ENCODE results near the gene ERF. TPM values are rescaled to one million over a fixed set of nuclear protein-coding genes. Genes with fewer than 3 reads are reported as not detected.

Gene ERF
- total RNA-seq, 2 experiments from 2014 or later, result 65.5 to 66.4 TPM

- H3K36me3 Mint-ChIP-seq (ENCODE audit: low read depth), result peaks cover 17% of the 10 kb centered on the region
- ATAC-seq, result peak; percentile 20
- H3K9me3 Mint-ChIP-seq (ENCODE audit: low read depth), result no peaks in the 10 kb centered on the region
- DNase-seq, result peak; percentile 83
- CTCF ChIA-PET, result interaction anchor here (1.0 kb wide), 1 partner anchor 9 kb away, joined by 3 read pairs; no protein-coding TSS in a partner anchor
- POLR2A ChIA-PET, result no interaction called here
- peaks cover 25% of the 10 kb centered on the region for H3K4me1 Mint-ChIP-seq
- intact Hi-C loops (cut with DNase I, micrococcal nuclease), result loop anchor here (1.0 kb wide), 3 partner anchors 9 to 120 kb away; partner anchors contain the start of gene DEDD2 (in 1 of the 2)
- H3K4me3 Mint-ChIP-seq, result peak overlapping the region; percentile 89
- H3K27ac Mint-ChIP-seq, result peak overlapping the region; percentile 95
- H3K27me3 Mint-ChIP-seq, result peaks cover 3% of the 10 kb centered on the region
Observed at GRCh38 chr19:42253245-42254088, 1.5 kb downstream of the ERF start.

DNA sequence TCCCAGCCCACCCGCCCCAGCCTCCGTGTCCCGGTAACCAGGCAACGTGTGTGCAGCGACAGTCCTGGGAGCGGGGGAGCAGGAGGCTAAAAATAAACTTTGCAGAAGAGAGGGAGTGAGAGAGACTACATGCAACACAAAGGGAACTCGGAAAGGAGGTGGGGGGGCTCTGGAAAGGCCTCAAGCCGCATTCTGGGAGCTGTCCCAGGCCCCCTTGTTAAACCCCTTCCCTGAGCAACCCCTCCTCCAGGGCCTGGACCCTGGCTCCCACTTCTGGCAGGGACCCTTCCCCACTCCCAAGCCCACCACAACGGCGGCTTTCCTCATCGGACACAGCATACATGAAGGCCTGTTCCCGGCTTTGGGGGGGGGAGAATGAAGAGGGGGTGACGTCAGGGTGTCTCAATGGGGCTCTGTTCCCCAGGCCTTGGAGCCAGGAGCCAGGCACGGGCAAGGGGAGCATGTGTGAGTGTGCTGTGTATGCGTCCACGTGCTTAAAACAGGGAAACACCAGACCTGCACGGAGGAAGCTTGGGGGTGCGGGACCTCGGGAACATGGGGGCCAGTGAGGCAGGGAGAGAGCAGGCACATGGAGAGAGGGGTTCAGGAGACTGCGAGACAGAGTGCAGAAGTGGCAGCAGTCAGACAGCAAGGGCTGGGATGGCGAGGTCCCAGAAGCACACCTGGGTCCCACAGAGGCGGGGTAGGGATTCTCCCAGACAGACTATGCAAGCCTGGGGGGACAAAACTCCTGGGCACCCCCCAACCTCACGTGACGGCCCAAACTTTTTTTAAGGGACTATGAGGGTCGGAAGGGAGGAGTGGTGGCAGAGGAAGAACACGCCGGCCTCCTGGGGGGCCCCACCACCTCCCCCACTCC, 2.3 kb downstream of the ERF start:
- DNase-seq (peak; percentile 47), ATAC-seq (no peak)
- Mint-ChIP-seq H3K27me3 (peaks cover 3% of the 10 kb centered on the region), H3K36me3 (ENCODE audit: low read depth) (peaks cover 17% of the 10 kb centered on the region), H3K4me1 (peaks cover 25% of the 10 kb centered on the region), H3K9me3 (ENCODE audit: low read depth) (no peaks in the 10 kb centered on the region), H3K4me3 (peak overlapping the region; percentile 89), H3K27ac (peak overlapping the region; percentile 95)
- intact Hi-C loops (cut with DNase I, micrococcal nuclease), result no loop called here
- POLR2A ChIA-PET, result no interaction called here
- CTCF ChIA-PET, result interaction anchor here (1.0 to 1.1 kb wide), 2 partner anchors 8 to 10 kb away, joined by 3 read pairs; partner anchors contain the start of gene GSK3A

- Mint-ChIP-seq H3K36me3 (ENCODE audit: low read depth) (peaks cover 17% of the 10 kb centered on the region), H3K4me1 (peaks cover 29% of the 10 kb centered on the region), H3K9me3 (ENCODE audit: low read depth) (no peaks in the 10 kb centered on the region), H3K27me3 (peaks cover 3% of the 10 kb centered on the region), H3K27ac (peak overlapping the region; percentile 74), H3K4me3 (peak overlapping the region; percentile 89)
- no peak for ATAC-seq
- POLR2A ChIA-PET, result interaction anchor here (1.2 kb wide), 2 partner anchors 9 to 37 kb away, joined by 3 to 4 read pairs; partner anchors contain the start of gene GSK3A
- intact Hi-C loops (cut with DNase I, micrococcal nuclease), result no loop called here
- no peak for DNase-seq
- CTCF ChIA-PET, result interaction anchor here (0.5 to 1.9 kb wide), 6 partner anchors 9 to 628 kb away, joined by 3 to 7 read pairs (median 3); partner anchors contain the start of gene GSK3A
Observed at GRCh38 chr19:42251572-42252358, 3.2 kb downstream of the ERF start.

DNA sequence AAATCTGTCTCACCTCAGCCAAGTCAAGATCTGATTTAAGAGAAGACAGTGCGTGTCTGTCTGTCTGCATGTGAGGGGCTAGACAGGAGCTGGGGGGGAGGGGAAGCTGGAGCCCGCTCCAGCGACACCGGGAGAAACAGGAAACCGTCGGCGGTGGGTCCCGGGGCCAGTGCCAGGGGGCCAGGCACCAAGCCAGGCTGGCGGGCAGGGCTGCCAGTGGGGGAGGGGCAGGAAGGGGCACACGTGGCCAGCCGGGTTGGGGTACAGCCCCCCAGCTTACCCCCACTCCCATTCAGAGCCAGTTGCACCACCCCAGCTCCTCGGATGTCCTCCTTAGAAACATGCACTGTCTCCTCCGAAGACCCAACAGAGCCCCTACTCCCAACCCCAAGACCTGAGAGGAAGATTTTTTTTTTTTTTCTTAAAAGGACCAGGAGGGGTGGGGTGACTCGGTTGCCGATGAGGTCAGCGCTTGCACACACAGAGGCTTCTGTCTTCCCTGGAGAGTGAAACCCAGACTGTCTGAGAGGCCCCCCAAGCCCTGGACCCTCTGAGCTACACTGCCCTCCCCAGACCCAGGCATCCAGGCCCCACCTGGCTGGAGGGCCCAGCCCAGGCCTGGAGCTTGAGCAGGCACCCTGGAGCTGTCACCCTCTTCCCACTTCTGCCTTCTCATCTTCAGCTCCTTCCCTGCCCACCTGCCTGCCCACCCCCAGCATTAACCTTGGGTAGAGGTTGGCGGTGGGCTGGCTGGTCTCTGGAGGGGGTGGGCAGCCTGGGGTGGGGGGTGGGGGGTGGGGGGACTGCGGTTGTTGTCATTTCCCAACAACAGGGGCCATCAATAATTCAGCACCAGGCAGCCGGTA, 4.0 kb downstream of the ERF start:
- DNase-seq (peak; percentile 62), ATAC-seq (peak; percentile 16)
- POLR2A ChIA-PET, result interaction anchor here (0.6 to 1.2 kb wide), 4 partner anchors 8 to 142 kb away, joined by 3 to 4 read pairs (median 3); partner anchors contain the start of gene GSK3A
- peak overlapping the region; percentile 89 for H3K4me3 Mint-ChIP-seq
- H3K27me3 Mint-ChIP-seq, result no peaks in the 10 kb centered on the region
- intact Hi-C loops (cut with DNase I, micrococcal nuclease), result no loop called here
- peak overlapping the region; percentile 74 for H3K27ac Mint-ChIP-seq
- H3K9me3 Mint-ChIP-seq (ENCODE audit: low read depth), result no peaks in the 10 kb centered on the region
- peaks cover 17% of the 10 kb centered on the region for H3K36me3 Mint-ChIP-seq (ENCODE audit: low read depth)
- peaks cover 36% of the 10 kb centered on the region for H3K4me1 Mint-ChIP-seq
- CTCF ChIA-PET, result interaction anchor here (0.5 to 1.9 kb wide), 5 partner anchors 13 to 118 kb away, joined by 3 to 7 read pairs (median 5); no protein-coding TSS in a partner anchor

- ATAC-seq (no peak), DNase-seq (no peak)
- H3K27me3 Mint-ChIP-seq, result no peaks in the 10 kb centered on the region
- ChIA-PET POLR2A (interaction anchor here (0.6 to 1.2 kb wide), 2 partner anchors 38 to 142 kb away, joined by 3 read pairs; no protein-coding TSS in a partner anchor), CTCF (interaction anchor here (1.3 to 1.9 kb wide), 3 partner anchors 20 to 47 kb away, joined by 5 to 7 read pairs (median 5); no protein-coding TSS in a partner anchor)
- peak overlapping the region; percentile 72 for H3K27ac Mint-ChIP-seq
- no peaks in the 10 kb centered on the region for H3K9me3 Mint-ChIP-seq (ENCODE audit: low read depth)
- intact Hi-C loops (cut with DNase I, micrococcal nuclease), result no loop called here
- no peak overlapping the region for H3K4me3 Mint-ChIP-seq
- peaks cover 38% of the 10 kb centered on the region for H3K4me1 Mint-ChIP-seq
- H3K36me3 Mint-ChIP-seq (ENCODE audit: low read depth), result peaks cover 17% of the 10 kb centered on the region
Observed at GRCh38 chr19:42250183-42250665, 4.7 kb downstream of the ERF start.

DNA sequence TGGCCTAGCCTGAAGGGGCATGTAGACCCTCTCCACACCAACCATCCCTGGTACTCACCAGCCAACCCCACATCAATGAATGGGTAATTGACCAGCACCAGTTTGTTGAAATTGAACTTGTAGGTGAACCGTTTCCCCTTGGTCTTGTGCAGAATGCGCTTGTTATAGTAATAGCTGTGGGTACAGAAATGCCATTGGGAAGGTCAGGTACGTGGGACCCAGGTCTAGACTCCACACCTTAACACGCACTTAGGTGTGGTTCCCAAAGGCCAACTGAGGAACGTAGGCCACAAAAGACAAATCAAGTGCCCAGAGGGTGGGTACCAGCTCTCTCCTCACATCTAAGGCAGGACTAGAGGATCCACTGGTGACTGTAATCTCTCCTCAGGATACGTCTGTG, 5.2 kb downstream of the ERF start:
- peaks cover 17% of the 10 kb centered on the region for H3K36me3 Mint-ChIP-seq (ENCODE audit: low read depth)
- CTCF ChIA-PET, result interaction anchor here (1.7 to 1.9 kb wide), 2 partner anchors 30 to 47 kb away, joined by 5 to 7 read pairs; no protein-coding TSS in a partner anchor
- ATAC-seq, result no peak
- peaks cover 43% of the 10 kb centered on the region for H3K4me1 Mint-ChIP-seq
- H3K9me3 Mint-ChIP-seq (ENCODE audit: low read depth), result no peaks in the 10 kb centered on the region
- POLR2A ChIA-PET, result no interaction called here
- H3K27me3 Mint-ChIP-seq, result no peaks in the 10 kb centered on the region
- H3K27ac Mint-ChIP-seq, result no peak overlapping the region
- intact Hi-C loops (cut with DNase I, micrococcal nuclease), result no loop called here
- H3K4me3 Mint-ChIP-seq, result no peak overlapping the region
- no peak for DNase-seq

GRCh38 chr19:42249149-42249750, 5.7 kb downstream of the ERF start:
- DNase-seq (no peak), ATAC-seq (no peak)
- H3K4me3 Mint-ChIP-seq, result no peak overlapping the region
- H3K9me3 Mint-ChIP-seq (ENCODE audit: low read depth), result no peaks in the 10 kb centered on the region
- H3K27me3 Mint-ChIP-seq, result no peaks in the 10 kb centered on the region
- CTCF ChIA-PET, result interaction anchor here (1.7 kb wide), 1 partner anchor 30 kb away, joined by 5 read pairs; no protein-coding TSS in a partner anchor
- no peak overlapping the region for H3K27ac Mint-ChIP-seq
- H3K4me1 Mint-ChIP-seq, result peaks cover 43% of the 10 kb centered on the region
- POLR2A ChIA-PET, result no interaction called here
- intact Hi-C loops (cut with DNase I, micrococcal nuclease), result no loop called here
- peaks cover 17% of the 10 kb centered on the region for H3K36me3 Mint-ChIP-seq (ENCODE audit: low read depth)

- Mint-ChIP-seq H3K27ac (no peak overlapping the region), H3K9me3 (ENCODE audit: low read depth) (no peaks in the 10 kb centered on the region), H3K36me3 (ENCODE audit: low read depth) (peaks cover 17% of the 10 kb centered on the region), H3K4me3 (no peak overlapping the region), H3K4me1 (peaks cover 43% of the 10 kb centered on the region), H3K27me3 (no peaks in the 10 kb centered on the region)
- no peak for ATAC-seq
- CTCF ChIA-PET, result interaction anchor here (0.6 to 0.7 kb wide), 2 partner anchors 31 to 67 kb away, joined by 3 read pairs; no protein-coding TSS in a partner anchor
- no peak for DNase-seq
- intact Hi-C loops (cut with DNase I, micrococcal nuclease), result no loop called here
- POLR2A ChIA-PET, result no interaction called here
Observed at GRCh38 chr19:42248270-42249148, 6.4 kb downstream of the ERF start.
